Gastroesophageal sphincter (tissue), 2 donors: ENCODE measurements around the gene GSG1L.

Source experiments
- POLR2A ChIP-seq, 2 donors: fragments of 450-650 bp; IDR thresholded peaks; one replicate each; pipeline ENCODE4 v1.6.1; 2017; ENCODE audit warnings: antibody characterized with exemption in 2 of 2, mild to moderate bottlenecking in 2 of 2, moderate library complexity in 1 of 2
- POLR2AphosphoS5 ChIP-seq: sonication (generic); formaldehyde crosslinking; IDR thresholded peaks from one replicate; pipeline ENCODE4 v1.6.1; 2017; ENCODE audit warnings: antibody characterized with exemption

DNA sequence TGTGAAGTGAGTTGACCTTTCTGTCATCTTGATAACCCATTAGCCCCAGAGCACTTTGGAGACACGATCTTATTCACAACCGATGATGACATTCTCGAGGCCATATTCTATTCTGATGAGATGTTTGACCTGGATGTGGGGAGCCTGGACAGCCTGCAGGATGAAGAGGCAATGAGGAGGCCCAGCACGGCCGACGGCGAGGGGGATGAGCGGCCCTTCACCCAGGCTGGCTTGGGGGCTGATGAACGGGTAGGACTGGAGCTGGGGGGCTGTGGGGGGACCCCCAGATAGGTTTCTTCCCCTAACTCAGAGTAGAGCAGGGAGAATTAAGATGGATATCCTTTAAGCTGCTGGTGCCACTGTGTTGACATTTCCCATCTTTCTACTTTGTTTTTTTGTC, 311.8 kb downstream of the GSG1L start:
- no peak for TF ChIP-seq POLR2A (IDR thresholded peaks at IDR 0.05)
- TF ChIP-seq POLR2AphosphoS5 = no peak
